ENCODE data around the gene CHADL.
"Not testable (repeated sequence)": the region's sequence is repeated elsewhere in the genome, so short reads cannot be mapped to it uniquely, and the experiment has no call there.

The CHADL gene, protein sequence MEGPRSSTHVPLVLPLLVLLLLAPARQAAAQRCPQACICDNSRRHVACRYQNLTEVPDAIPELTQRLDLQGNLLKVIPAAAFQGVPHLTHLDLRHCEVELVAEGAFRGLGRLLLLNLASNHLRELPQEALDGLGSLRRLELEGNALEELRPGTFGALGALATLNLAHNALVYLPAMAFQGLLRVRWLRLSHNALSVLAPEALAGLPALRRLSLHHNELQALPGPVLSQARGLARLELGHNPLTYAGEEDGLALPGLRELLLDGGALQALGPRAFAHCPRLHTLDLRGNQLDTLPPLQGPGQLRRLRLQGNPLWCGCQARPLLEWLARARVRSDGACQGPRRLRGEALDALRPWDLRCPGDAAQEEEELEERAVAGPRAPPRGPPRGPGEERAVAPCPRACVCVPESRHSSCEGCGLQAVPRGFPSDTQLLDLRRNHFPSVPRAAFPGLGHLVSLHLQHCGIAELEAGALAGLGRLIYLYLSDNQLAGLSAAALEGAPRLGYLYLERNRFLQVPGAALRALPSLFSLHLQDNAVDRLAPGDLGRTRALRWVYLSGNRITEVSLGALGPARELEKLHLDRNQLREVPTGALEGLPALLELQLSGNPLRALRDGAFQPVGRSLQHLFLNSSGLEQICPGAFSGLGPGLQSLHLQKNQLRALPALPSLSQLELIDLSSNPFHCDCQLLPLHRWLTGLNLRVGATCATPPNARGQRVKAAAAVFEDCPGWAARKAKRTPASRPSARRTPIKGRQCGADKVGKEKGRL

DNA sequence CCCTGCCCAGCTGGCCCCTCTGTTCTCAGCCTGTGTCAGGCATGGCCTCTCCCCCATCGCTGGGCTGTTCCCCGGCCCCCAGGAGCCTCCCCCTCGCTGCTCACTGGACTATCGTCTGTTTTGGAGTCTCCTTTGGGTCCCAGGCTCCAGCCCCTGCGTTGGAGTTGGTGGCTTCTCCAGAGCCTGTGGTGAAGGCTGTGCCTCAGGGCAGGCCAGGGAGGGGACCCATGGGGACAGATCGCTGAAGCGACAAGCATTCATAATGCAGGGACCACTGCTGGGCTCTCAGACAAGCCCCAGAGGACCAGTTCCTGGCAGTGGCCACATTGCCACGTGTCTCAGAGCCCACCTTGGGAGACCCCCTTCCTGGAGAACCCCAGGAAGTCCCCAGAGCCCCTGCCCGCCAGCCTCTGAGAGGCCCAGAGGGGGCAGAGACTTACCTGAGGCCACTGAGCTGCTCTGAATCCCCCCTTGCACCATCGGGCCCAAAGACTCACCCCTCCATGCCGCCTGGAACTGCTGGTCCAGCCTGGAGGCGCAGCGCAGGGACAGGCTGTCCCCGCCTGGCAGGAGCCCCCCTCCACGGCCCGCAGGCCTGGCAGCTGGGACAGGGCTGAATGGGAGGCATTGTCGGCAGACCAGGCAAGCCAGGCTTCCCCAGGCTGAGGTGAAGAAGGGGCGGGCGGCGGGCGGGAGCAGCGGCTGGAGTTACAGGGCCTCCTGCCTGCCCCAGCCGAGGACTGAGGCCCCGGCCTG, at the start of gene CHADL:
CHADL (minus strand) TSS at position 555 of the 756 bp plus-strand sequence; CDS start at position 505, 50 bp downstream.
- no peak for DNase-seq

DNA sequence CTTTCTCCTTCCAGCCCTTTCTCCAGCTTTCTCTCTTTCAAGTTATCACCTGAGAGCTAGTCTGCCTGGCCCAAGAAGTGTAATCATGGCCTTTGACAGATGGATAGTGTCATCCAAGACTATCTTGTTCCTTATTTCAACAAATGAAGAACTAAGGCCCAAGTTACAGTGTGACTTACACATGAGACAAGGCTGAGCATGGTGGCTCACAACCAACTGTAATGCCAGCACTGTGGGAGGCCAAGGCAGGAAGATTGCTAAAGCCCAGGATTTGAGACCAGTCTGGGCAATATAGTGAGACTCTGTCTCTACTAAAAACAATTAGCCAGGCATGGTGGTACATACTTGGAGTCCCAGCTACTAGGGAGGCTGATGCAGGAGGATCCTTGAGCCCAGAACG, 48.9 kb upstream of the CHADL start:
- DNase-seq = no peak

DNA sequence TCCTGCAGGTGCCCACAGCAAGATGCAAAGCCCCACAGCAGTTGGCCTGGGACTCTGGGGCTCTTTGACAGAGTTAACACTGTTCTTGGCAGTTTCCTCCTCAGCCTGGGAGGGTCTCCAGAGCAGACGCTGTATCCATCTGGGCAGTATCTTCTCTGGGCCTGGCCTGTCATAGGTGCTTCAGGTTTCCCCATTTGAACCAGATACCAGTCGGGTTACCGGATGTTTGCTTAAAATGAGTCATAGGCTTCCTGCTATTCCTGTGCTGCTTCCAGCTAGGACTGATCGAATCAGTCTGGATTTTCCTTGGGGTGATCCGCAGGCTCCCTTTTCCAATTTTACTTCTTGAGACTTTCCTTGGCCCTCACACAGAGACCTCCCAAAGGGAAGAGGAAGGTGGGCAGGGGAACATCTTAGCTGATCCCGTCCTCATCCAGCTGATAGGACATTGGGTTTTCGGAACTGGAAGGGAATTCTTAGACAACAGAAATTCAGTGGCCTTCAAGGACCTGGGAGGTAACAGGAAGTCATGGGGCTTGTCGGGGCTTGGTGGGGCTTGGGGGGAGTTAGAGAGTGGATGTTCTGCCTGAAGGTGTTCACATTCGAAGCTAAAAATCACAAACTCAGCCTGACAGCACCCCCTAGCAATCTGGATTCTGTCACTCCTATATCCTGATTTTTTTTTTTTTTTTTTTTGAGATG, 47.7 kb upstream of the CHADL start:
- DNase-seq = no peak

DNA sequence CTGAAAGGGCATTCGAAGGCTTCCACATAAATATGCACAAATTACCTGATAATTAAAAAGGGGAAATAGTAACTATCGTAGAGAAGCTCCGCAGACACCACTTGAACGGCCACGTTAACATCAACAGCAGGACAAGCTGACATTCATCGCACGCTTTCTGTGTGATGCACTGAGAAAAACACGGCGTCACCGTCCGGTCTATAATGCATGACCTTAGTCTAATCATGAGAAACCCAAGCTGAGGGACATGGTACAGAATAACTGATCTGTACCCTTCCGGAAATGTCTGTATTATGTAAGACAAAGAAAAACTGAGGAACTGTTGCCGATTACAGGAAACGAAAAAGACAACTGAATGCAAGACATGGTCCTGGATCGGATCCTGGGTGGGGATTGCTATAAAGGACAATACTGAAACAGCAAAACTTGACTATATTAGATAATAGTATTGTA, 45.9 kb upstream of the CHADL start:
- DNase-seq = peak; percentile 73 to 85

DNA sequence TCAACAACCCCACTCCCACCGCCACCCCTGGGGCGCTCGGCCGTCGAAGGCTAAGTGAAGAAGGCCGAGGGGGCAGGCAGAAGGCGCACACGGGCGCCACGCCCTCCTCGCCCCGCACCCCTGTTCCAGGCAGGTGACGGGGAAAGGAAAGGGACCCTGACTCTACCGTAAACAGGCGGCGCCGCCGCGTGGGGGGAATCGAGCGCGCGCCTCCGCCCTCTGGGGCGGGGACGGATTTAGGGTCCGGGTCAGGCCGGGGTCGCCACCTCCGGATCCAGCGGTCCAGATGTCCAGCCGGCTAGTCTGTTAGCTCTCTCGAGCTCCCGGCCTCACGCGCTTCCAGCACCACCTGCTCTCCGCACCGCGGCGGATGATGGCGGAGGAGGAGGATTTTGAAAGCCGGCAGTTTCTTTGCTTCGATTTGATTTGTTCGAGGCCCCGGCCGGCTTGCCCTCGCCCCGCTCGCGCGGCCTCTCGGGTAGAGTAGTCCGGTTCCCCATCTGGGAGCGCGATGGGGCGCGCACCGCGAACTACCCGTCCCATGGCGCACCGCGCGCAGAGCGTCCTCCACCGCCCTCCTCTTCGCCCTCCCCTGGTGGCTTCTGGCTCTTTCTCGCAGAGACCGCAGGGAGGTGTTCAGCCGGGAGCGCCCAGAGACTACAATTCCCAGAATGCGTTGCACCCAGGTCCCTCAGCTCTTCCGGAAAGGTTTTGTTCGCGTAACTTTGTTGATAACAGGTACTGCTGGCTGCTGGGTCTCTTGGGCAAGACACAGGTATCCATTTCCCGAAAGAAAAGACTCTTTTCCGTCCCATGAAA, 45.3 kb upstream of the CHADL start, which contains the start of gene RANGAP1:
RANGAP1 (minus strand) TSS at position 368 of the 819 bp plus-strand sequence. CDS start 5,143 bp downstream, outside the sequence.
- DNase-seq = peak; percentile 98 to 99

DNA sequence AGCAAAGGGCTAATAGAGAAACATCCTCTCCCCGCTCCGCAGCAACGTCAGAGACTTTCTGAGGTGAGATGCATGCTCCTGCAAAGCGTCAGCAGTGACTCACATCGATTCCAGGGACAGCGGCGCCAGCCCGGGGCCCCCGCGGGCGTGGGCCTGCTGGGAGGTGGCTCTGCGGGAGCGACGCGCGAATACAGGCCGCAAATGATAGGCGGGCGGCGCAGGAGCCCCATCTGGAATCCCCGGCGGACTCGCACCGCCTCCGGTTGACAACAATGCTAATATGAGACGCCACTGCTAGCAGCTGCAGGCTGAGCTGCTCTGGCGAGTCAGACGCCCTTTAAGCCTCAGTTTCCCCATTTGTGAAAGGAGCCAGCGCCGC, 44.7 kb upstream of the CHADL start:
- peak; percentile 77 to 87 for DNase-seq

DNA sequence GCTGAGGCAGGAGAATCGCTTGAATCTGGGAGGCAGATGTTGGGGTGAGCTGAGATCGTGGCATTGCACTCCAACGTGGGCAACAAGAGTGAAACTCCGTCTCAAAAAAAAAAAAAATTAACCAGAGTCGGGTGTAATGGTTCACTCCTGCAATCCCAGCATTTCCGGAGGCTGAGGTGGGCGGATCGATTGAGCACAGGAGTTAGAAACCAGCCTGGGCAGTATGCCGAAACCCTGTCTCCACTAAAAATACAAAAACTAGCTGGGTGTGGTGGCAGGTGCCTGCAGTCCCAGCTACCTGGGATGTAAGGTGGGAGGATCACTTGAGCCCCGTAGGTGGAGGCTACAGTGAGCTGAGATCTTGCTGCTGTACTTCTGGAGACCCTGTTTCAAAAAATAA, 43.7 kb upstream of the CHADL start:
- no peak for DNase-seq

DNA sequence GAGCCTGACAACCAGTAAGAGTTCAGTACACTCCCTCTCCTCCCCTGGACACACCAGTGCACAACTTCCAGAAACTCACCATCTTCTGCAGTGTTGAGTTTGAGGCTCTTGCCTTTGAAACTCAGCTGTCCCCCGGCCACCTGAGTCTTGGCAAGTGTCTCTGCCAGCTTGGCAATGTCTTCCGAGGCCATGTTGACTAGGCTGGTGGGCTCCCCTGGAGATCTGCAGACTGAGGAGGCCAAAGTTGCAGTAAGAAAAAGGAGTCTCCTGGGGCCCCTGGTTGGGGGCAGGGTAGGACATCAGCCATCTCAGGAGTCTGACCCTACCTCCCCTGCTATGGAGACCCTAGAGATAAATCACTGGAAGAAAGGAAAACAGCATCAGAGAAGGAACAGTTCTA, 40.1 kb upstream of the CHADL start:
- DNase-seq = no peak

DNA sequence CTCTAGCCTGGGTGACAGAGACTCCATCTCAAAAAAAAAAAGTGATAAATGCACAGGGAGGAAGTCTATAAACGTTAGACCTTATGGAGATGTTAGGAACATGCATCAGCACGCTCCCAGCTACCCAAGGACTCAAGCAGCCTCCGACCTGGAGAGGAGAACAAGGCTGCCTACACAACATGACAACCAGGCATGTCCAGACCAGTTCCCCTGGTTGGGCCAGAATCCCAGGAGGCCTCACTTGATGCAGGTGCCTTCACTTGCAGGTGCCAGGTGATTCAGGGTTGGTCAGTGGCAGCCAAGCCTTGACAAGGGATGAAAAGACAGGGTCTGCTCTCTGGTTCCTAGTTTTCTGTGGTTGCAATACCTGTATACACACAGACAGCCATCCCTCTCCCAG, 39.3 kb upstream of the CHADL start:
- no peak for DNase-seq

DNA sequence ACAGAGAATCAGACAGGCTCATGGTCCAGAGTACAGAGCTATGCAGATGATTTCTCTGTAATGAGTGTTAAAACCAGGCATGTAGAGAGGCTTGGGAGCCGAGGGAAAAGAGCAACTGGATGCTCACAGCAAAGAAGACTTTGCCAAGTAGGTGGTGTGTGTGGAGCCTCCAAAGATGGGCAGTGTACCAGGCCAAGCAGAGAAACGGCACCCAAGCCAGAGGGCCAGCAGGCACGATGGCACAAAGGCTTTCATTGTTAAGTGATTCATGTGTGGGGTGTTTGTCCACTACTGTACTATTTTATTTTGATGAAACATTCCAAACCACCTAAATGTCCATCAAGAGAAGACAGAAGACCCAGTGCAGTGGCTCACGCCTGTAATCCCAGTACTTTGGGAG, 34.1 kb upstream of the CHADL start:
- no peak for DNase-seq

DNA sequence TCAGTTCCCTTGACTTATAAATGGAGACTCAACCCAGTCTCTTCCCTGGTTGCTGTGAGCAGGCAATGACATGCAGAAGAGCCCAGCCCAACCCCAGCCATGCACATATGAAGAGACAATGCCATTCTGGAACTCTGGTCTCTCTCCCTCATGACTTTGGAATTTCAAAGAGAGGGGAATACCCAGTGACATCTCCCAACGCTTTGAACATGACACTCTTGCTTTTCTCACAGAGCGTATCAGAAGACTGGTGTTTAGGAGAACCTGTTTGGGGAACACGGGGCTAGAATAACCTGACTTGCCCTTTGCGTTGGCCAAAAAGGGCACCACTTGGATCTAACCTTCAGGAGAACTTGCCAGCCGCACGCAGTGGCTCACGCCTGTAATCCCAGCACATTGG, 32.4 kb upstream of the CHADL start:
- DNase-seq = no peak

DNA sequence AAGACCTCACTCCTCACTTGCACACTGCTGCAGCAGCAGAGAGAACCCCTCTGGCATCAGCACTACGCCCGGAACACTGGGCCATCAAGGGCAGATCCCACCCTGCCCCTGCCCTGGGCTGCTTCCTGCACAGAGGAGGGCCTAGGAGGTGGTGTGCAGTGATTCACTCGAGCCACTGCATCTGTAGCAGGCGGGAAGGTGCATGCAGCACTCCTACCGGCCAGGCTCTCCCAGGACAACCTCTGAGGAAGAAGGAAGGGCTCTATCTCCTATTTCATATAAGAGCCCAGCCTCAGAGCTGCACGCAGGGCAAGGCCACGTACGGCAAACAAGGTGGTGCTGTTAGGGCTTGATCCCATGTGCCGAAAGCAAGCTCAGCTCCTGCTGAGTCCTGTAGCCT, 31.1 kb upstream of the CHADL start:
- DNase-seq = no peak

DNA sequence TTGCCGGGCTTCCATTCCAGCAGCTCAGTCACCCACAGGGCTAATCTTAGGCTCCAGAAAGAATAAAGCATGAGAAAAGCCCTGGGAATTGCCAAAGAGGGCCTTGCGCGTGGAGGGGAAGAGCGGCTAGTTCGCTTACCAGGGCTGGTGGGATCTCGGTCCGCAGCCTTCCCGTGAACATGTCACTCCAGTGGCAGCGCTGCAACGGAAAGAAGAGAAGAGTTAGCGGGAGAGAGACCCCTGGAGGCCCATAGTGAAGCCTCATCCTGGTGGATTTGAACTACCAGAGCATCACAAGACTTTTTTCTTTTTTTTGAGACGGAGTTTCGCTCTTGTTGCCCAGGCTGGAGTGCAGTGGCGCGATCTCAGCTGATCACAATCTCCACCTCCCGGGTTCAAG, 27.2 kb upstream of the CHADL start:
- DNase-seq = no peak

DNA sequence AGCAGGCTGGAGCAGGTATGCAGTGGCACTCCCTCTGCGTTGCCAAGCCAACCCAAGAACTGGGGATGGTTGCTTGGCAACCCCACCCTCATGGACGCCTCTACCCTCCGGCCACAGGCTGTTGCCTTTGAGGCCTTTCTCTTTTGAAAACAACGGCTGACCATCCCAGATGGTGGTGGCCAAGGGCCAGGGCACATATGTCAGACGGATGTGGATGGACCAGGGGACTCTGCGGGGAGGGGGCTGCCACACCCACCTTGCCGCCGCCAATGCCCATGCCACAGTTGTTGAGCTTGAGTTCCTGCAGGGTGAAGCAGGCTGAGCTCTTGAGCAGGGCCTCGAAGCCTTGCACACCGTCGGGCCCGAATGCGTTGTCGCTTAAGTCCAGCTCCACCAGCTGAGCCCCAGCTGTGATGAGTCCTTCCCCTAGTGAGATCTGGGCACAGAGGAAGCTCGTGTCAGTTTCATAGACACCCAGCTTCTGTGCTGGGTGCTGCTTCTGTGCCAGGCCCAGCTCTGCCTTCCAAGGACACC, 23.7 kb upstream of the CHADL start:
- DNase-seq = no peak

DNA sequence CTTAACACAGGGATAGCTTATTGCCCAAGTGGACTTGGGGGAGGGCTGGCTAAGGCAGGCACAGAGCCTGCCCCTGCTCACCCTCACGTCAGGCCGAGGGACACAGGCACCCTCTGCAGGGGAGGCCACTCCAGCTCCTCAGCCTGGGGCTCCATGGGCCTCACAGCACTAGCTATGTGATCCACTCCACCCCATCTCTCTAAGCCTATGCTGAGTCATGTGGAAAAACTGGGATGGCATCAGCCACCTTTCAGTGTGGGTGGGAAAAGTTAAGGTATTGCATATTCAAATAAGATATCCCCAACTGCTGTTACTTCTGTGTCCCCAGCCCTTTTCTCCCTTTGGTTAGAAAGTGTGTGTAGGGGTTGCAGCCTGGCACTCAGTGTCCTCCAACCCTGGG, 23.0 kb upstream of the CHADL start:
- no peak for DNase-seq

DNA sequence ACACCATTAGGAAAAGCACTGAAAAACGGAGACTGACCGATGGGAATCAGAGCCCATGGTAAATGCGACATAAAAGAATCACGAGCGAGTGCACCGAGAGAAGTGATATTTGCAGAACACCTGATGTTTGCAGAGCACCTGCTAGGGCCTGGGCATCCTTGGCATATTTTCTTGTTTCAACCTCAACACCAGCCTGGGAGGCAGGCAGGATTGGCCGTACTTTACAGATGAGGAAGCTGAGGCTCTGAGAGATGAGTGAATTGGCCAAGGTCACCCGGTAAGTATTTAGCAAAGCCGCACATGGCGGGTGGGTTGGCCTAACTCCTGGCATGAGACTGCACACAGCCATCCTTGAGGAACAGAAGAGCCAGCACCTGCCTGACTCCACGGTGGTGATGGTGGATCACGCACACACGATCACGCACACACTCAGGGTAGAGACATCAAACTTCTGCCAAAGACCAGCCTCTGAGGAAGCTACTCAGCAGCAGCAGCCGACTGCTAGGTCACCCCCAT, 21.6 kb upstream of the CHADL start:
- no peak for DNase-seq

DNA sequence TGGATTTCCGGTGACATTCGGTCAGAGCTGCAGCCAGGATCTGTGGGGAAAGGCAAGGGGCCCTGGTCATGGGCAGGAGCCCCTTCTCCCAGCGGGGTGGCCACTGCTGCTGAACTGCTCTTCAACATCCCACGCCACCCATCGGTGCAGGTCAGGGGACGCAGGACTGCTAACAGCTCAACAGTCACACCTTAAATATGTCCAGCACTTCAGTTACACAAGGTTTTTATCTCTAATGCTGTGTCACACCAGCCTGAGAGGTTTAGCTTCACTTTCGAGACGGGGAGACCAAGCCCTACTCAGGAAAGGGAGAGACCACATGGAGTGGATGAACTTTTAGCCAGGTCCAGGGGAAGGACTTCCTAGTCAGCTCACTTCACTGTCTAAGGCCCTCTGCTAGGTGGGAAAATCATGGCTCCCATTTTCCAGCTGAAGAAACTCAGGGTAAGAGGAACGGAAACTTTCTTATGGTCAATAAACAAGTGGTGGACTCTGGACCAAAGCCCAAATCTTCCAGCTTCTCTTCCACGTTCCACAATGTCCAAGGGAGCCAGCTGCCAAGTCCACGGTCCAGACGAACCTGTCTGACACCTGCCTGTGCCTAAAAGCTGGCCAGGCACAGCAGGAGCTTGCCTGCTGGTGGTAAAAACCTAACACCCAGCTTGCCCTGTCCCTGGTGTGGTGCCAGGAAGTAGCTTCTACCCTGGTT, 21.0 kb upstream of the CHADL start:
- no peak for DNase-seq

DNA sequence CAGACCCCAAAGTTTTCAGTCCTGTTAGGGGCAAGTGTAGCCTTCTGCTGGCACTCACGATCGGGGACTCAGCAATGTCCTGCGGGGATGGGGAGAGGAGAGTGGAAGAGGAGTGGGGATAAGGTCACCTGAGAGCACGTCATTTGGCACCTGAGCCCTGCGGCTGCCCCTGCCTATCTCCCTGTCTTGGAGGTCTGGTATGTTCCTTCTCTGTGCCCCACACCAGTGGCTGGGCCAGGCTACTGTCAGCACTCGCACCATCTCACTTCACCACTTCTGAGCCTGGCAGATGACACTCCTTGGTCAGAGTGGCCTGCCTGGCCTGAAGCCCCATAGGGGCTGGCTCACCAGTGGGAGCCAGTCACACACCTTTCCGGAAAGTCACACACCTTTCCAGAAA, 20.1 kb upstream of the CHADL start:
- DNase-seq = no peak

DNA sequence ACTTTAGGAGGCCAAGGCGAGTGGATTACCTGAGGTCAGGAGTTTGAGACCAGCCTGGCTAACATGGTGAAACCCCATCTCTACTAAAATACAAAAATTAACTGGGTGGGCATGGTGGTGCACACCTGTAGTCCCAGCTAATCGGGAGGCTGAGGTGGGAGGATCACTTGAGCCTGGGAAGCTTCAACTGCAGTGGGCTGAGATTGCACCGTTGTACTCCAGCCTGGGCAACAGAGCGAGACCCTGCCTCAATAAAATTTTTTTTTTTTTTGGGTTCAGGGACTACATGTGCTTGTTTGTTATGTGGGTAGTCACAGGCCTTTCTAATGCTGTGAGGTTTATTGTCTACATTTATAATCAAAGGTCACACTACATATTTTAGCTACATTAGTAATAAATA, 19.0 kb upstream of the CHADL start:
- not testable (repeated sequence) for DNase-seq

DNA sequence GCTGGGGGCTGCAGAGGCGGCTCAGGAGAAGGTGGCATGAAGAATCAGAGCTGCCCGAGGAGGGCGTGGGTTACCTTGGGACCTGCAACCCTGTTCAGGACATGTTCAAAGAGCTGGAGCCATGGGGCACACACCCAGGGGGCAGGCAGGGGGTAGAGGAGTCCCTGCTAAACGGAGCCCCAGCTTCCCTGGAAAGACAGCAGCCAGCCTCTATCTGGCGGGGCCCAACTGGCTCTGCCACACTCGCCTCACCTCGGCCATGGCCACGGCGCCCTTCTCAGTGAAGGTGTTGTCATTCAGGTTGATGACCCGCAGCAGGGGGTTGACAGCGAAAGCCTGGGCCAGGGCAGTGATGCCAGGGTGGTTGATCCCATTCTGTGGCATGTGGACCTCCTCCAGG, 17.0 kb upstream of the CHADL start:
- no peak for DNase-seq

All from CD4-positive, alpha-beta T cell treated with Interferon alpha-2 for 1 hour (primary cell).